ENCODE measurements around the gene GRIN2C. TPM values are rescaled to one million over a fixed set of nuclear protein-coding genes. Genes with fewer than 3 reads are reported as not detected.
A peak's percentile ranks its signal among the peaks of the same experiment; 100 is the strongest.

Gene GRIN2C
- total and polyA plus RNA-seq, 2 of the 4 experiments (the other 2 are of a cell fraction), result 0.22 TPM; not detected in 1

GRCh38 chr17:74892974-74893911, 33.6 kb upstream of the GRIN2C start, which contains the start of gene FADS6:
Gene FADS6 (minus strand): TSS chr17:74893633. CDS start chr17:74893595, 38 bp downstream.
- in situ Hi-C loops (cut with MboI; ENCODE audit: low sequenced_read_pairs), result no loop called here

More at GRCh38 chr17:74892974-74893911, 33.6 kb upstream of the GRIN2C start, which contains the start of gene FADS6:
- H3K79me1 ChIP-seq (ENCODE audit: low read depth in 1 of 2, low read length in 2 of 2), result no peaks in the 10 kb centered on the region
- no peak within 1 kb of the TSS for H3K56ac ChIP-seq (ENCODE audit: extremely low read depth, insufficient read depth, low read length)
- H2AK5ac ChIP-seq (ENCODE audit: low read depth, low read length), result no peak within 1 kb of the TSS
- no peak within 1 kb of the TSS for H2BK15ac ChIP-seq (ENCODE audit: low read depth, low read length)
- no peaks in the 10 kb centered on the region for H3K9me3 ChIP-seq (ENCODE audit: control insufficient read depth, insufficient read depth, low read length)
- H3K27me3 ChIP-seq (ENCODE audit: control insufficient read depth, insufficient read depth, low read length), result peaks cover 79% of the 10 kb centered on the region
- no peaks in the 10 kb centered on the region for H4K20me1 ChIP-seq (ENCODE audit: insufficient read depth, low read length)
- dilution Hi-C loops (cut with HindIII; ENCODE audit: low sequenced_read_pairs, unreplicated experiment) (no loop called here), intact Hi-C loops (cut with micrococcal nuclease) (no loop called here)
- no TSS peak for BruUV-seq (replicated peaks)
- no peak within 1 kb of the TSS for H2BK120ac ChIP-seq (ENCODE audit: low read depth, low read length)
- H3K4me3 ChIP-seq (ENCODE audit: insufficient read depth, low read depth, low read length), result no peak within 1 kb of the TSS
- POLR2A ChIA-PET (ENCODE audit: unreplicated experiment), result interaction anchor here (0.5 to 0.7 kb wide), 2 partner anchors 95 to 262 kb away, joined by 3 to 5 read pairs; no protein-coding TSS in a partner anchor
- no peak within 1 kb of the TSS for H2AK9ac ChIP-seq (replicated peaks; ENCODE audit: low read depth, low read length, poor library complexity)
- H4K8ac ChIP-seq (ENCODE audit: low read depth in 2 of 2, low read length in 2 of 2), result no peak within 1 kb of the TSS
- H3K4me1 ChIP-seq (ENCODE audit: control insufficient read depth, insufficient read depth, low read length), result peaks cover 2% of the 10 kb centered on the region; the same call in 1 of the 2 replicates
- H3K4ac ChIP-seq (ENCODE audit: low read depth, low read length), result no peak within 1 kb of the TSS
- no peak within 1 kb of the TSS for H3K18ac ChIP-seq (ENCODE audit: low read depth, low read length)
- ATAC-seq (ENCODE audit: low read depth), result peak; percentile 17
- no peaks in the 10 kb centered on the region for H3K36me3 ChIP-seq (ENCODE audit: control insufficient read depth, insufficient read depth, low read length)
- no peak within 1 kb of the TSS for H2BK5ac ChIP-seq (ENCODE audit: low read depth, low read length, poor library complexity, severe bottlenecking)
- H3K4me2 ChIP-seq (ENCODE audit: low read depth, low read length), result no peak within 1 kb of the TSS; the same call in 1 of the 2 replicates
- H3K14ac ChIP-seq (replicated peaks; ENCODE audit: low read depth, low read length), result no peak within 1 kb of the TSS
- TF ChIP-seq RFX5 (IDR thresholded peaks at IDR 0.05; ENCODE audit: low read depth, low read length), result no peak
- TF ChIP-seq, protein P1, sequence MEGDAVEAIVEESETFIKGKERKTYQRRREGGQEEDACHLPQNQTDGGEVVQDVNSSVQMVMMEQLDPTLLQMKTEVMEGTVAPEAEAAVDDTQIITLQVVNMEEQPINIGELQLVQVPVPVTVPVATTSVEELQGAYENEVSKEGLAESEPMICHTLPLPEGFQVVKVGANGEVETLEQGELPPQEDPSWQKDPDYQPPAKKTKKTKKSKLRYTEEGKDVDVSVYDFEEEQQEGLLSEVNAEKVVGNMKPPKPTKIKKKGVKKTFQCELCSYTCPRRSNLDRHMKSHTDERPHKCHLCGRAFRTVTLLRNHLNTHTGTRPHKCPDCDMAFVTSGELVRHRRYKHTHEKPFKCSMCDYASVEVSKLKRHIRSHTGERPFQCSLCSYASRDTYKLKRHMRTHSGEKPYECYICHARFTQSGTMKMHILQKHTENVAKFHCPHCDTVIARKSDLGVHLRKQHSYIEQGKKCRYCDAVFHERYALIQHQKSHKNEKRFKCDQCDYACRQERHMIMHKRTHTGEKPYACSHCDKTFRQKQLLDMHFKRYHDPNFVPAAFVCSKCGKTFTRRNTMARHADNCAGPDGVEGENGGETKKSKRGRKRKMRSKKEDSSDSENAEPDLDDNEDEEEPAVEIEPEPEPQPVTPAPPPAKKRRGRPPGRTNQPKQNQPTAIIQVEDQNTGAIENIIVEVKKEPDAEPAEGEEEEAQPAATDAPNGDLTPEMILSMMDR (conservative IDR thresholded peaks at IDR 0.05; ENCODE audit: low read depth, low read length), result no peak
- H4K5ac ChIP-seq (ENCODE audit: low read depth, low read length), result no peak within 1 kb of the TSS
- DNase-seq, result no peak
- no peak within 1 kb of the TSS for H3K9ac ChIP-seq (ENCODE audit: low read depth, low read length)
- peak within 1 kb of the TSS; percentile 51 for H2AFZ ChIP-seq (replicated peaks; ENCODE audit: low read length, poor library complexity)
- H2BK20ac ChIP-seq (ENCODE audit: low read depth, low read length), result no peak within 1 kb of the TSS
- no peak within 1 kb of the TSS for H4K91ac ChIP-seq (ENCODE audit: insufficient read depth, low read depth, low read length)
- no peaks in the 10 kb centered on the region for H3K9me1 ChIP-seq (ENCODE audit: insufficient read depth, low read length)
- WGBS, 2 experiments (ENCODE audit: extremely low coverage in 2 of 2, insufficient read length in 1 of 2), result 8% methylated on average over 55 of the region's 86 CpGs; no CpG with 5 or more reads in 1 of the 2 experiments
- H3K27ac ChIP-seq (ENCODE audit: insufficient read depth, low read length), result no peak within 1 kb of the TSS
- no peak within 1 kb of the TSS for H3K23ac ChIP-seq (ENCODE audit: low read depth, low read length)
- CTCF ChIA-PET, result no interaction called here

All from IMR-90 (cell line).